Choroid plexus epithelial cell (primary cell): ENCODE data around the gene SYNRG.
A peak's percentile ranks its signal among the peaks of the same experiment; 100 is the strongest.

Source experiments
- DNase-seq: peaks from one replicate; pipeline ENCODE4 v3.0.0-alpha.2; 2010; ENCODE audit warnings: low read depth
- H3K4me3 ChIP-seq: 2 replicates; pipeline ENCODE4 v1.5.1; 2011; ENCODE audit warnings: low read depth, mild to moderate bottlenecking, control low read depth, low read length, moderate library complexity
- CTCF ChIP-seq: conservative IDR thresholded peaks from 2 replicates; pipeline ENCODE4 v1.5.1; 2011; ENCODE audit warnings: low read depth, mild to moderate bottlenecking, control low read depth, inconsistent platforms, low read length, moderate library complexity

SYNRG gene

GRCh38 chr17:37503148-37503547, 106.1 kb downstream of the SYNRG start:
- peak; percentile 52 for DNase-seq
- H3K4me3 ChIP-seq: no peak overlapping the region
- no peak for TF ChIP-seq CTCF

- TF ChIP-seq CTCF: no peak
- DNase-seq: no peak
- H3K4me3 ChIP-seq: no peak overlapping the region
These were observed 106.9 kb downstream of the SYNRG start for GRCh38 chr17:37502009-37502936.

GRCh38 chr17:37500378-37500777, 108.8 kb downstream of the SYNRG start:
- H3K4me3 ChIP-seq: no peak overlapping the region
- DNase-seq: no peak
- no peak for TF ChIP-seq CTCF

- no peak overlapping the region for H3K4me3 ChIP-seq
- no peak for DNase-seq
- TF ChIP-seq CTCF: no peak
These were observed 114.2 kb downstream of the SYNRG start for GRCh38 chr17:37494971-37495370.

- no peak overlapping the region for H3K4me3 ChIP-seq
- DNase-seq: peak; percentile 41
- no peak for TF ChIP-seq CTCF
These were observed 114.8 kb downstream of the SYNRG start for GRCh38 chr17:37494401-37494831.

GRCh38 chr17:37493249-37494027, 115.8 kb downstream of the SYNRG start:
- no peak for TF ChIP-seq CTCF

More at GRCh38 chr17:37493249-37494027, 115.8 kb downstream of the SYNRG start:
- DNase-seq: peak; percentile 94
- no peak overlapping the region for H3K4me3 ChIP-seq
